Right lobe of liver (tissue), 6 donors: ENCODE results near the gene TNFRSF1A. TPM values are rescaled to one million over a fixed set of nuclear protein-coding genes. Genes with fewer than 3 reads are reported as not detected.

Experiments
- ATAC-seq, 4 donors: fragments of 200-7000 bp; cut with Tn5 transposase; one replicate each; pipeline ENCODE4 v1.9.1; 2020; ENCODE audit warnings: mild to moderate bottlenecking in 4 of 4, moderate library complexity in 4 of 4
- DNase-seq, 3 donors: peaks; one replicate each; pipeline ENCODE4 v3.0.0-alpha.2; 2020
- H3K27ac ChIP-seq, 3 donors: fragments of 200-600 bp; one replicate each; pipeline ENCODE4 v1.8.0; 2022
- H3K27me3 ChIP-seq, 2 donors: fragments of 200-600 bp; one replicate each; pipeline ENCODE4 v1.8.0; 2022
- H3K36me3 ChIP-seq, 4 donors: fragments of 200-600 bp; sonication (generic) in 1 of 4; one replicate each; pipeline versions ENCODE4 v1.5.1 to v1.8.0; 2017 to 2022; ENCODE audit warnings: control low read depth in 1 of 4
- H3K4me1 ChIP-seq, 4 donors: fragments of 200-600 bp; sonication (generic) in 1 of 4; one replicate each; pipeline versions ENCODE4 v1.5.1 to v1.8.0; 2017 to 2022; ENCODE audit warnings: control low read depth in 1 of 4
- H3K4me3 ChIP-seq, 3 donors: fragments of 200-600 bp; one replicate each; pipeline ENCODE4 v1.8.0; 2022
- H3K9me3 ChIP-seq, 4 donors: fragments of 200-600 bp; sonication (generic) in 1 of 4; one replicate each; pipeline versions ENCODE4 v1.5.1 to v1.8.0; 2017 to 2022; ENCODE audit warnings: control low read depth in 1 of 4
- POLR2A ChIP-seq: fragments of 450-650 bp; IDR thresholded peaks from one replicate; pipeline ENCODE4 v1.6.1; 2017; ENCODE audit warnings: antibody characterized with exemption, mild to moderate bottlenecking
- WGBS: methylation state at CpG from one replicate; pipeline ENCODE4 v1.1.6; 2018; ENCODE audit warnings: low coverage, low lambda C conversion rate; ENCODE audit not compliant: insufficient coverage; ENCODE audit errors: missing lambda C conversion rate; 5-methylcytosine and 5-hydroxymethylcytosine counted together
- intact Hi-C, 2 donors: fragments of 100-400 bp; cut with DNase I; formaldehyde crosslinking; loops; one replicate each; pipeline versions ENCODE4 v1.11.2 to v1.14.1; 2022
- total RNA-seq, 6 experiments: library from RNA; depleted of rRNA in 2 of 6; stranded (reverse); fragments of >200 nt in 2 of 6; fragmentation: NEBNext Ultra II Directional in 3 of 6; extraction: Animal tissue kit (Norgen Biotek cat#: 25700) in 3 of 6; gene quantifications; one replicate each; pipeline versions ENCODE4 v1.1.0 to v1.2.4, GENCODE V29; 2016 to 2023
- TF ChIP-seq, protein P1 (sequence below), 4 donors: fragments of 200-600 bp in 3 of 4; fragments of 450-650 bp in 1 of 4; IDR thresholded peaks; one replicate each; pipeline versions ENCODE4 v1.5.1 to v1.8.0; 2016 to 2022; ENCODE audit warnings: antibody characterized with exemption in 4 of 4, mild to moderate bottlenecking in 2 of 4
- donor health status: DM: no; HTN: yes; CAD: no.
- donor health status: DM: no; HTN: no; CAD: no.
- donor health status: DM: no; HTN: no; CAD: no.
- donor health status: DM: no; HTN: yes; CAD: no.
- donor health status: DM: no; HTN: yes; CAD: no.

Gene TNFRSF1A
- total RNA-seq, 6 experiments from 2014 or later, result 70.6 to 199 (median 117) TPM

GRCh38 chr12:6302621-6303020 lies 39.3 kb downstream of the TNFRSF1A start:
- no peak for ATAC-seq
- Histone ChIP-seq H3K27me3 (no peaks in the 10 kb centered on the region), H3K4me3 (no peak overlapping the region), H3K4me1 (no peaks in the 10 kb centered on the region), H3K36me3 (no peaks in the 10 kb centered on the region), H3K27ac (no peak overlapping the region), H3K9me3 (no peaks in the 10 kb centered on the region)
- WGBS, result 80% methylated on average over 3 of the region's 3 CpGs
- TF ChIP-seq POLR2A, result no peak
- TF ChIP-seq, protein P1, sequence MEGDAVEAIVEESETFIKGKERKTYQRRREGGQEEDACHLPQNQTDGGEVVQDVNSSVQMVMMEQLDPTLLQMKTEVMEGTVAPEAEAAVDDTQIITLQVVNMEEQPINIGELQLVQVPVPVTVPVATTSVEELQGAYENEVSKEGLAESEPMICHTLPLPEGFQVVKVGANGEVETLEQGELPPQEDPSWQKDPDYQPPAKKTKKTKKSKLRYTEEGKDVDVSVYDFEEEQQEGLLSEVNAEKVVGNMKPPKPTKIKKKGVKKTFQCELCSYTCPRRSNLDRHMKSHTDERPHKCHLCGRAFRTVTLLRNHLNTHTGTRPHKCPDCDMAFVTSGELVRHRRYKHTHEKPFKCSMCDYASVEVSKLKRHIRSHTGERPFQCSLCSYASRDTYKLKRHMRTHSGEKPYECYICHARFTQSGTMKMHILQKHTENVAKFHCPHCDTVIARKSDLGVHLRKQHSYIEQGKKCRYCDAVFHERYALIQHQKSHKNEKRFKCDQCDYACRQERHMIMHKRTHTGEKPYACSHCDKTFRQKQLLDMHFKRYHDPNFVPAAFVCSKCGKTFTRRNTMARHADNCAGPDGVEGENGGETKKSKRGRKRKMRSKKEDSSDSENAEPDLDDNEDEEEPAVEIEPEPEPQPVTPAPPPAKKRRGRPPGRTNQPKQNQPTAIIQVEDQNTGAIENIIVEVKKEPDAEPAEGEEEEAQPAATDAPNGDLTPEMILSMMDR (IDR thresholded peaks at IDR 0.05), result no peak
- intact Hi-C loops, result no loop called here
- no peak for DNase-seq

DNA sequence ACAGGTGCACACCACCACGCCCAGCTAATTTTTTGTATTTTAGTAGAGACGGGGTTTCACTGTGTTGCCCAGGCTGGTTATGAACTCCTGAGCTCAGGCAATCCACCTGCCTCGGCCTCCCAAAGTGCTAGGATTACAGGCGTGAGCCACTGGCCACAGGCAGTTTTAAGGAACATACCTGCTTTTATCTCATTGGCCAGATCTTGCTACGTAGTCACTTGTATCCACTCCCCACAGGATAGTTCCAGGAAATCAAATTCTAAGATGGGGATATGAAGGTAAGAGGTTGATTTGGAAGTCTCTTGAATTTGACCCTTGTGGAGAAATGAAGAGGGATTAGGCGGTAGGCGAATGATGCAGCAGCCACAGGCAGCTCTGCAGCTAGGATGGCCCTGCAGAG lies 40.2 kb downstream of the TNFRSF1A start:
- no peaks in the 10 kb centered on the region for H3K4me1 ChIP-seq
- H3K27ac ChIP-seq, result no peak overlapping the region
- intact Hi-C loops, result no loop called here
- H3K9me3 ChIP-seq, result no peaks in the 10 kb centered on the region
- no peaks in the 10 kb centered on the region for H3K27me3 ChIP-seq
- TF ChIP-seq, protein P1 (IDR thresholded peaks at IDR 0.05), result no peak
- no peak for TF ChIP-seq POLR2A
- H3K4me3 ChIP-seq, result no peak overlapping the region
- no peak for ATAC-seq
- WGBS, result 90% methylated on average over 6 of the region's 7 CpGs
- DNase-seq, result no peak
- H3K36me3 ChIP-seq, result no peaks in the 10 kb centered on the region

DNA sequence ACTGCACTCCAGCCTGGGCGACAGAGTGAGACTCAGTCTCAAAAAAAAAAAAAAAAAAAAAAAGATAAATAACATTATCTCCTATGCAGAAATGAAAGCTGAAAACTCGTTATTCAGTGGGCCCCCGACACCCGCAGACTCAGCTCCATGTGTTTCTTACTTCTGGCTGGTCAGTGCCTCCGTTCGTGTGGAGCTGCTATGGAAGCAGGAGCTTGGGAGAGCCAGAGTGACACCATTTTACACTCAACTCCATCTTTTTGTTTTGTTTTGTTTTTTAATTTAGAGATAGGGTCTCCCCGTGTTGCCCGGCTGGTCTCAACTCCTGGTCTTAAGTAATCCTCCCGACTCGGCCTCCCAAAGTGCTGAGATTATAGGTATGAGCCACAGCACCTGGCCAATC lies 44.7 kb downstream of the TNFRSF1A start:
- DNase-seq, result peak in 1 of 3 donors; percentile 35
- no peak overlapping the region for H3K27ac ChIP-seq
- no peak overlapping the region for H3K4me3 ChIP-seq
- 95% methylated on average over 9 of the region's 10 CpGs for WGBS
- TF ChIP-seq POLR2A, result no peak
- TF ChIP-seq, protein P1 (IDR thresholded peaks at IDR 0.05), result no peak
- no peaks in the 10 kb centered on the region for H3K36me3 ChIP-seq
- no peaks in the 10 kb centered on the region for H3K27me3 ChIP-seq
- H3K9me3 ChIP-seq, result no peaks in the 10 kb centered on the region
- no peak for ATAC-seq
- intact Hi-C loops, result no loop called here
- peaks cover 0 to 37% (median 12%) of the 10 kb centered on the region in 4 donors for H3K4me1 ChIP-seq

DNA sequence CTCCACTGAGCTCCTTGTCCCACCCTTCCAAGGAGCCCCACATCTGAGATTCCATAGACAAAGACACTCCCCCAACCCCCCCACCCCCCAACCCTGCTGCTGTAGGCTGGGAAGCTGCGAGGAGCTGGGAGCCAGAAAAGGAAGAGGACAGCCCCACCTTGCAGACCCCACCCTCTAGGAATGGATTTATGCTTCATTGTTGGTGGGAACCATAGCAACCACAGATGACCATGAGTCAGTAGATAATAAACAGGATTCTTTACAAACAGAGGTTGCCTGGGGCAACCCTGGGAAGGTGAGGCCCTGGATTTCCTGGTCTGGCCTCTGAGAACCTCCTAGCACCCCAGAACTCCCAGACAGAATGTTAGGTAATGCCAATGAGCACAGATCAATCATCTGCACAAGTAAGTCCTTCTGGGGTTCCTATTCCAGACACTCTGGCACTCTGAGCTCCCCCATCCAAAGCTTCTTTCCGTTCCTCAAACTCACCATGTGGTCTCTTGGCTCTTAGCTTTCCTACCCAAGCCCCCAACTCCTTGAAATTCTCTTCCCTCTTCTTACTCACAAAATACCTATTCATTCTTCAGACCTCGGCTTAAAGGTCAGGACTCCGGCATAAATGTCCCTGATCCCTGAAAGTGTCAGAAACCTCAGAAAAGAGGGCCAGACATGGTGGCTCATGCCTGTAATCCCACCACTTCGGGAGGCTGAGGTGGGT lies 46.6 kb downstream of the TNFRSF1A start:
- H3K4me1 ChIP-seq, result peaks cover 0 to 40% (median 12%) of the 10 kb centered on the region in 4 donors
- H3K9me3 ChIP-seq, result no peaks in the 10 kb centered on the region
- WGBS, result 85% methylated on average over 4 of the region's 5 CpGs
- peak overlapping the region in 2 of 3 donors; percentile 12 to 59 for H3K27ac ChIP-seq
- no peaks in the 10 kb centered on the region for H3K27me3 ChIP-seq
- H3K4me3 ChIP-seq, result no peak overlapping the region
- TF ChIP-seq, protein P1 (IDR thresholded peaks at IDR 0.05), result no peak
- TF ChIP-seq POLR2A, result no peak
- ATAC-seq (peak; percentile 31 to 81 (median 62)), DNase-seq (peak in 1 of 3 donors; percentile 8)
- intact Hi-C loops, result no loop called here
- no peaks in the 10 kb centered on the region for H3K36me3 ChIP-seq
